Fibroblast of pulmonary artery (primary cell): Measurements from ENCODE around the gene HIGD1B.
"Not testable (repeated sequence)": the region's sequence is repeated elsewhere in the genome, so short reads cannot be mapped to it uniquely, and the experiment has no call there.

Source experiments
- DNase-seq: peaks from one replicate; pipeline ENCODE4 v3.0.0-alpha.2; 2010; ENCODE audit warnings: low read depth
- H3K4me3 ChIP-seq: replicated peaks from 2 replicates; pipeline ENCODE4 v1.5.1; 2011; ENCODE audit warnings: low read depth, mild to moderate bottlenecking, control low read depth, low read length, moderate library complexity
- TF ChIP-seq, protein P1 (sequence below): IDR thresholded peaks from 2 replicates; pipeline ENCODE4 v1.5.1; 2011; ENCODE audit warnings: mild to moderate bottlenecking, control low read depth, low read length, inconsistent platforms; ENCODE audit errors: missing control alignments

HIGD1B gene

DNA sequence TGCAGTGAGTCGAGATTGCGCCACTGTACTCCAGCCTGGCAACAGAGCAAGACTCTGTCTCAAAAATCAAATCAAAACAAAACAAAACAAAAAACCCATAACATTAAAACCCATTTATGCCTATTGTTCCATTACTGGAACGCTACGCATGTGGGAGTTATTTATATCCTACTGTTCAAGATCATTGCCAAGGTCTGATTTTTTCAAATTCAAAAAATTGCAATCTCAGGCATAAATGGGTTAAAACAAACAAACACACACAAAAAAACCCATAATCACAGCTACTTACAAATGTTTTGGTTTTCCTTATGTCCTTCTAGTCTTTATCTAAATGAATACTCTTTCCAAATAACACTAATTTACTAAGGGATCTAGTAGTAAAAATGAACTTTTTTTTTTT, 35.4 kb upstream of the HIGD1B start:
- DNase-seq = no peak
- H3K4me3 ChIP-seq = no peak overlapping the region
- TF ChIP-seq, protein P1, sequence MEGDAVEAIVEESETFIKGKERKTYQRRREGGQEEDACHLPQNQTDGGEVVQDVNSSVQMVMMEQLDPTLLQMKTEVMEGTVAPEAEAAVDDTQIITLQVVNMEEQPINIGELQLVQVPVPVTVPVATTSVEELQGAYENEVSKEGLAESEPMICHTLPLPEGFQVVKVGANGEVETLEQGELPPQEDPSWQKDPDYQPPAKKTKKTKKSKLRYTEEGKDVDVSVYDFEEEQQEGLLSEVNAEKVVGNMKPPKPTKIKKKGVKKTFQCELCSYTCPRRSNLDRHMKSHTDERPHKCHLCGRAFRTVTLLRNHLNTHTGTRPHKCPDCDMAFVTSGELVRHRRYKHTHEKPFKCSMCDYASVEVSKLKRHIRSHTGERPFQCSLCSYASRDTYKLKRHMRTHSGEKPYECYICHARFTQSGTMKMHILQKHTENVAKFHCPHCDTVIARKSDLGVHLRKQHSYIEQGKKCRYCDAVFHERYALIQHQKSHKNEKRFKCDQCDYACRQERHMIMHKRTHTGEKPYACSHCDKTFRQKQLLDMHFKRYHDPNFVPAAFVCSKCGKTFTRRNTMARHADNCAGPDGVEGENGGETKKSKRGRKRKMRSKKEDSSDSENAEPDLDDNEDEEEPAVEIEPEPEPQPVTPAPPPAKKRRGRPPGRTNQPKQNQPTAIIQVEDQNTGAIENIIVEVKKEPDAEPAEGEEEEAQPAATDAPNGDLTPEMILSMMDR = no peak

DNA sequence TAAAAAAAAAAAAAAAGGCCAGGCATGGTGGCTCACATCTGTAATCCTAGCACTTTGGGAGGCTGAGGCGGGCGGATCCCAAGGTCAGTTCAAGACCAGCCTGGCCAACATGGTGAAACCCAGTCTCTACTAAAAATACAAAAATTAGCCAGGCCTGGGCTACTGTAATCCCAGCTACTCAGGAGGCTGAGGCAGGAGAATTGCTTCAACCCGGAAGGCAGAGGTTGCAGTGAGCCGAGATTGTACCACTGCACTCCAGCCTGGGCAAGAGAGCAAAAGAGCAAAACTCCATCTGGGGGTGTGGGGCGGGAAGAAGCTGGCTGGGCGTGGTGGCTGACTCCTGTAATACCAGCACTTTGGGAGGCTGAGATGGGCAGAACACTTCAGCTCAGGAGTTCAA, 29.2 kb upstream of the HIGD1B start:
- DNase-seq = not testable (repeated sequence)

DNA sequence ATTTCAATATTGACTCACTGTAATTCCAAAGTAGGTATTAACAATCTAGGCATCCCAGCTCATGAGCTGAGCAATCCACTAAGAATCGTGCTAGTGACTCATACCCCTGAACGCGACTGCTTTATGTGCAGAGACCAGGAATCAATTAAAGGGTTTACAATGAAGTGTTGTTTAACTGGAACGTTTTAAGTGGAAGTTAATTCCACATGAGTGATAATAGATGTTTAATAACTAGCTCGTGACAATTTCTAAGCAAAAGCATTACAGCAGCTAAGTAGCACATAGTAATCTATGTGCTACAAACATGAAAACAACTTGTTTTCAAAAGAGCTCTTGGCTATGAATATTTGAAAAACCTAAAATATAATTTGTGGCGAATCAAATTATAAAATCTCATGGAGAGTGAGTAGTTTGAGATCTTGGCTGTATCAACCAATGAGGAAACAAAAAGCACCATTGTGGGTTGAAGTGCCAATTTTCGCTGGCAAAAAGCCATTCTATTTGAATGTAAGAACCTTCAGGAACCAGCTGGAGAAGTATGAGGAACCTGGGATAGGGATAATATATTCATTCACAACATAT, 27.0 kb upstream of the HIGD1B start:
- TF ChIP-seq, protein P1 = no peak
- H3K4me3 ChIP-seq = peak overlapping the region; percentile 17
- DNase-seq = peak; percentile 76

More for the DNA sequence above, 29.2 kb upstream of the HIGD1B start:
- not testable (repeated sequence) for H3K4me3 ChIP-seq

DNA sequence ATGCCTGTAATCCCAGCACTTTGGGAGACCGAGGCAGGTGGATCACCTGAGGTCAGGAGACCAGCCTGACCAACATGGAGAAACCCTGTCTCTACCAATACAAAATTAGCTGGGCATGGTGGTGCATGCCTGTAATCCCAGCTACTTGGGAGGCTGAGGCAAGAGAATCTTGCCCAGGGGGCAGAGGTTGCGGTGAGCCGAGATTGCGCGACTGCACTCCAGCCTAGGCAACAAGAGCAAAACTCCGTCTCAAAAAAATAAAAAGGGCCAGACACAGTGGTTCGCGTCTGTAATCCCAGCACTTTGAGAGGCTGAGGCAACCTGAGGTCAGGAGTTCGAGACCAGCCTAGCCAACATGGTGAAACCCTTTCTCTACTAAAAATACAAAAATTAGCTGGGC, 22.4 kb upstream of the HIGD1B start:
- H3K4me3 ChIP-seq, DNase-seq: not testable (repeated sequence)

DNA sequence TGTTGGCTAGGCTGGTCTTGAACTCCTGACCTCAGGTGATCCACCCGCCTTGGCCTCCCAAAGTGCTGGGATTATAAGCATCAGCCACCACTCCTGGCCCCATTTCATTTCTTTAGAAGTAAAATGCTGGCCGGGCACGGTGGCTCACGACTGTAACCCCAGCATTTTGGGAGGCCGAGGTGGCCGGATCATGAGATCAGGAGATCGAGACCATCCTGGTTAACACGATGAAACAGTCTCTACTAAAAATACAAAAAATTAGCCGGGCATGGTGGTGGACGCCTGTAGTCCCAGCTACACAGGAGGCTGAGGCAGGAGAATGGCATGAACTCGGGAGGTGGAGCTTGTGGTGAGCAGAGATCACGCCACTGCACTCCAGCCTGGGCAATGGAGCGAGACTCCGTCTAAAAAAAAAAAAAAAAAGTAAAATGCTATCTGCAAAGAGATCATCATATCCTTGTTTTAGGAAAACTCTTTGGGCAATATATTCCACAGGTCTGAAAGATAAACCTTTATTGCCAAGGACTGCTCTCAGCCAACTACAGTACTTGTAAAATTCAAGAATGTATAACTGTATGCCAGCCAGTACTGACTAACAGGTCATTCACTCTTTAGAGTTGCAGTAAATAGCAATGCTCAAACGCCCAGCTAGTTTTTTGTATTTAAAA, 21.4 kb upstream of the HIGD1B start:
- DNase-seq = no peak
- TF ChIP-seq, protein P1 = no peak
- no peak overlapping the region for H3K4me3 ChIP-seq

DNA sequence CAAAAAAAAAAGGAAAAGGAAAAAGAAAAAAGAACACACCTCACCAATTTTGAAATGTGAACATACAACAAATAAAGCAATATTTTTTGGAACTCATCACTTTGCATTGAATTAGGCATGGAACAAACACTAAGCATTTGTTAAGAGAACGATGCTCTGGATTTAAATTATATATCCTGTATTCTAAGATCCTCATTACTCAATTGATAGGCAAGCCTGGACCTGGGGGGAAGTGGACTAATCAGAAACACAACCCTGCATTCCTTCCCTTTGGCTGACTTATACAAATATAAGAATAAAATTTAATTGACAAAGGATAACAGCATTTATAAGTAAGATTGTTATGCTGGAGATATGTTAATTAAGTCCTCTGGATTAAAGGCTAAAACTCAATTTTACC, 19.8 kb upstream of the HIGD1B start:
- no peak for DNase-seq
- H3K4me3 ChIP-seq = peak overlapping the region; percentile 88
- TF ChIP-seq, protein P1 = no peak

DNA sequence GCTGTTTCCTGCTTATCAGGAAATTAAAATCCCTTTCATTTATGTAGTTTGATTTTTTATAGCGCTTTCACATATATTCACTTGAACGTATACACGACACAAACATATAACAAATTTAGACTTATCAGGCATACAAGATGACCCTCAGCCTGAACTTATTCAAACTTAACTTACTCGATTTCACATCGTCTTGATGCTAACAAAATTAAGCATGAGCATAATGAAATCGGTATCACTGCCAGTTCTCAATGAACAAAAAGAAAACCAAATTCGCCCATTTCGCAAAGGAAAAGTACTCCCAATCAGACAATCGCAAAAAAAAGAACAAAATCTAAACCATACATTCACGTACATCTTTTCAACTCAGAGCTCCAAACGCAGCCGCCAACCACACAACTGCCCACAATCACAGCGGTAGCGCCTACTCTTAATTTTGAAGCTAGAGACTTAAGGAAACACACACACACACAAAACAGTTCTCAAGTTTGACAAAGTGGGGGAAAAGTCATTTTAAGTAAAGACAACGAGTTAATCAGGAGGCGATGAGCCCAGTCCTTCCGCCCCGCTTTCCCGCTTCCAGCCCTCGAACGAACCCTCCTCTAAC, 18.7 kb upstream of the HIGD1B start:
- TF ChIP-seq, protein P1 = no peak
- DNase-seq = peak; percentile 42

More for the DNA sequence above, 18.7 kb upstream of the HIGD1B start:
- peak overlapping the region; percentile 88 for H3K4me3 ChIP-seq
